Hepatocyte (in vitro differentiated cells): ENCODE data around the gene NAPSA.

Experiments used
- CTCF ChIP-seq: fragments of 200-600 bp; sonication (generic); IDR thresholded peaks from 2 replicates; pipeline ENCODE4 v1.5.1; 2016; ENCODE audit warnings: antibody characterized with exemption, mild to moderate bottlenecking; ENCODE audit not compliant: poor library complexity
- EZH2phosphoT487 ChIP-seq: fragments of 200-600 bp; sonication (generic); IDR thresholded peaks from one replicate; pipeline ENCODE4 v1.6.1; 2018; ENCODE audit warnings: antibody characterized with exemption, mild to moderate bottlenecking, low read depth, moderate library complexity; ENCODE audit not compliant: unreplicated experiment, severe bottlenecking

- TF ChIP-seq CTCF = no peak
- no peak for TF ChIP-seq EZH2phosphoT487
Measured at GRCh38 chr19:50319156-50319555, 46.3 kb downstream of the NAPSA start.
